IgD-negative memory B cell (primary cell): ENCODE results near the gene LRRC74A. TPM values are rescaled to one million over a fixed set of nuclear protein-coding genes. Genes with fewer than 3 reads are reported as not detected.

Experiments used
- H3K27ac Mint-ChIP-seq, 3 donors: one replicate each; pipeline ENCODE4 v1.8.0; 2020 to 2022; ENCODE audit warnings: mild to moderate bottlenecking in 3 of 3, mixed read lengths in 3 of 3, moderate library complexity in 1 of 3
- H3K27me3 Mint-ChIP-seq: one replicate; pipeline ENCODE4 v1.8.0; 2021; ENCODE audit warnings: mixed read lengths
- H3K36me3 Mint-ChIP-seq: one replicate; pipeline ENCODE4 v1.8.0; 2020; ENCODE audit warnings: mild to moderate bottlenecking, mixed read lengths
- H3K4me1 Mint-ChIP-seq, 3 donors: one replicate each; pipeline ENCODE4 v1.8.0; 2020 to 2022; ENCODE audit warnings: mixed read lengths in 3 of 3, mild to moderate bottlenecking in 1 of 3
- H3K4me3 Mint-ChIP-seq, 4 donors: one replicate each; pipeline ENCODE4 v1.8.0; 2020 to 2022; ENCODE audit warnings: mild to moderate bottlenecking in 4 of 4, mixed read lengths in 4 of 4, moderate library complexity in 3 of 4
- H3K9me3 Mint-ChIP-seq, 3 donors: one replicate each; pipeline ENCODE4 v1.8.0; 2020 to 2021; ENCODE audit warnings: mixed read lengths in 3 of 3, mild to moderate bottlenecking in 1 of 3
- polyA plus RNA-seq: library from polyadenylated mRNA; unstranded; fragments of 300-500 nt; fragmentation: Illumina TruSeq; gene quantifications from one replicate; pipeline ENCODE4 v1.2.3, GENCODE V29; 2021

Gene LRRC74A
- polyA plus RNA-seq, 1 donor from 2014 or later, result not detected

DNA sequence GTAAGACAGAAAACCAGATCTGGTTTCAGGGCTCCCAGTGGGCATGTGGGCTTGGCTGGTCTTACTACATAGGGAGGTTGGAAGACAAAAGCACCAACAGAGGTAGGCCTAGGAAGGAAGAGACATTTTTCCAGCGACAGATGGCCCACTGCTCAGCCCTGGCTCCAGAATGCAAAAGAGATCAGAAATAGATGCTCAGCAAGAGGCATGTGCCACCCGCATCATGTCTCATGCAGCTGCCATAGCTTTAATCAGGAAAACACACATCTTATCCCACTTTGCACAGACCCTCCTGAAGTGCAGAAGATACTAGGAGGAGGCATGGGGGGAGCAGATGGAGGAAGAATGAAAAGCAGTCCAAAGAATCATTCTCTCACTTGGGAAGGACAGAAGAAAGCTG is 39.6 kb upstream of the LRRC74A start:
- Mint-ChIP-seq H3K27me3 (no peaks in the 10 kb centered on the region), H3K4me1 (peaks cover 0 to 5% (median 0%) of the 10 kb centered on the region in 3 donors), H3K27ac (no peak overlapping the region), H3K36me3 (peaks cover 7% of the 10 kb centered on the region), H3K9me3 (no peaks in the 10 kb centered on the region), H3K4me3 (no peak overlapping the region)

DNA sequence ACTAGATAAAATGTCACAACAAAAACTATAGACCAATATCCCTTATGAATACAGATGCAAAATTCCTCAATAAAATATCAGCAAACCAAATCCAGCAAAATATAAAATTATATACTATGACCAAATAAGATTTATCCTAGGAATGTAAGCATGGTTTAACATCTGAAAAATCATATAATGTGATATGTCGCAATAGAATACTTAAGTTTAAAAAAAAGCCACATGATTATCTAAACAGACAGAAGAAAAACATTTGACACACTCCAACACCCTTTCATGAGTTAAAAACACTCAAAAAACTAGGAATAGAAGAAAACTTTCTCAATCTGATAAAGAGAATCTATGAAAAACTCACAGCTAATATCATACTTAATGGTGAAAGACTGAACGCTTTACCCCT is 33.8 kb upstream of the LRRC74A start:
- H3K27ac Mint-ChIP-seq, result no peak overlapping the region
- H3K36me3 Mint-ChIP-seq, result peaks cover 8% of the 10 kb centered on the region
- no peaks in the 10 kb centered on the region for H3K4me1 Mint-ChIP-seq
- H3K27me3 Mint-ChIP-seq, result no peaks in the 10 kb centered on the region
- no peaks in the 10 kb centered on the region for H3K9me3 Mint-ChIP-seq
- H3K4me3 Mint-ChIP-seq, result no peak overlapping the region

DNA sequence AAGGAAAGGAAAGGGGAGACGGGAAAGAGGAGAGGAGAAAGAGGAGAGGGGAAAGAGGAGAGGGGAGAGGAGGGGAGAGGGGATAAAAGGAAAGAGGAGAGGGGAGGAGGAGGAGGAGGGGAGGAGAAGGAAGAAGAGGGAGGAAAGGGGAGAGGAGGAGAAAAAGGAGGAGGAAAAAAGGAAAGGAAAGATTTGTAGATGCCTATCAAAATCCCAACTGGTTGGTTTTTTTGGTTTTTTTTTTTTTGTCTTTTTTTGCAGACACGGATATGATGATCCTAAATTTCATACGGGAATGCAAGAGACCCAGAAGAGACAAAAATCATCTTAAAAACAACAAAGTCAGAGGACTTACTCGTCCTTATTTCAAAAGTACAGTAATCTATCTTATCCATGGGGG is 32.9 kb upstream of the LRRC74A start:
- Mint-ChIP-seq H3K36me3 (peaks cover 8% of the 10 kb centered on the region), H3K9me3 (no peaks in the 10 kb centered on the region), H3K4me3 (no peak overlapping the region), H3K27me3 (no peaks in the 10 kb centered on the region), H3K27ac (no peak overlapping the region), H3K4me1 (no peaks in the 10 kb centered on the region)

DNA sequence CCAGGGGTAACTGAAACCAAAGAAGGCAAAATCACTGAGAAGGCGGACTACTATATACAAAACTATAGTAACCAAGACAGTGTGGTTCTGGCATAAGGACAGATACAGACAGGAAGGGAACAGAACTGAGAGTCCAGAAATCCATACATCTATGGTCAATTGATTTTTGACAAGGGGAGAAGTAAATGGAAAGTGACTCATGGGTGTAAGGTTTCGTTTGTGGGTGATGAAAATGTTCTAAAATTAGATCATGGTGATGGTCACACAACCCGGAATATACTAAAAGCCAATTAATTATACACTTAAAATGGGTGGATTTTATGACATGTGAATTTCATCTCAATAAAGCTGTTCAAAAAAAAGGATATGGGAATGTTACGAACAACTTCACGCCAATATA is 32.3 kb upstream of the LRRC74A start:
- H3K9me3 Mint-ChIP-seq, result no peaks in the 10 kb centered on the region
- H3K36me3 Mint-ChIP-seq, result peaks cover 6% of the 10 kb centered on the region
- no peak overlapping the region for H3K4me3 Mint-ChIP-seq
- H3K4me1 Mint-ChIP-seq, result no peaks in the 10 kb centered on the region
- H3K27ac Mint-ChIP-seq, result no peak overlapping the region
- no peaks in the 10 kb centered on the region for H3K27me3 Mint-ChIP-seq

DNA sequence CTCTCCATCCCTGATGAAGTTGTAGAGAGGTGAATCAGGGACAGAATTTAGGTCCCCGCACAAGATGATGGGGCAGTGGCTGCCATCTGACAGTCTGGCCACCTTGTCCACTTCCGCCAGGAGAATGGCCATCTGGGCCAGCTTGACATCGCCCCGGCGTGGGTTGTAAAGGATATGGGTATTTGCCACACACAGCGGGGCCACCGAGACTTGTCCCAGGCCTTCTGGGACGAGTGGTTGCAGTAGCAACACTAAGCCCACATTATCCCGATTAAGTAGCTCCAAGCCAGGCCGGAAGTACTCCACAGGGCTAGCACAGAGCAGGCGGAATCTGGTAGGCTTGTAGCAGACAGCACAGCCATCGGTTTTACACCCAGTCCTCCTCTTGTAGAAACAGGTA is 19.8 kb upstream of the LRRC74A start:
- Mint-ChIP-seq H3K27ac (no peak overlapping the region), H3K27me3 (no peaks in the 10 kb centered on the region), H3K4me1 (peaks cover 10 to 11% (median 11%) of the 10 kb centered on the region in 3 donors), H3K4me3 (no peak overlapping the region), H3K9me3 (no peaks in the 10 kb centered on the region), H3K36me3 (peaks cover 15% of the 10 kb centered on the region)

DNA sequence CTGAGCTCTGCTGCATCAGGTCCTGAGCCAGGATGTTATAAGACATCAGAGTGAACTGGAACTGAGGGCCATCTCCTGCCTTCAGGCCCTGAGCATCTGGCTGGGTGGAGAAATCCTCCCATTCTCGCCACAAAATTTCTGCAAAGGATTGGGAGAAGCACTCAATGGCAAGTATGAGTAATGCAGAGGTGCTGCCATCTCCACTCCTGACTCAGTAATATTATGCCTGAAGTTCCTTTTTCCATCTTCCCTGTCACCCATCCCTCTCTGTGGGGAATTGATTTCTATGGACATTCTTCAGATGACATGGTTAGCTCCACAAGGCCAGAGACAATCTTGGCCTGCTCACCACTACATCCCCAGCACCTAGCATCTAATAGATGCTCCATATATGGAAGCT is 18.2 kb upstream of the LRRC74A start:
- peaks cover 8% of the 10 kb centered on the region for H3K36me3 Mint-ChIP-seq
- H3K27ac Mint-ChIP-seq, result no peak overlapping the region
- peaks cover 17 to 18% (median 18%) of the 10 kb centered on the region in 3 donors for H3K4me1 Mint-ChIP-seq
- no peak overlapping the region for H3K4me3 Mint-ChIP-seq
- H3K9me3 Mint-ChIP-seq, result no peaks in the 10 kb centered on the region
- H3K27me3 Mint-ChIP-seq, result no peaks in the 10 kb centered on the region

DNA sequence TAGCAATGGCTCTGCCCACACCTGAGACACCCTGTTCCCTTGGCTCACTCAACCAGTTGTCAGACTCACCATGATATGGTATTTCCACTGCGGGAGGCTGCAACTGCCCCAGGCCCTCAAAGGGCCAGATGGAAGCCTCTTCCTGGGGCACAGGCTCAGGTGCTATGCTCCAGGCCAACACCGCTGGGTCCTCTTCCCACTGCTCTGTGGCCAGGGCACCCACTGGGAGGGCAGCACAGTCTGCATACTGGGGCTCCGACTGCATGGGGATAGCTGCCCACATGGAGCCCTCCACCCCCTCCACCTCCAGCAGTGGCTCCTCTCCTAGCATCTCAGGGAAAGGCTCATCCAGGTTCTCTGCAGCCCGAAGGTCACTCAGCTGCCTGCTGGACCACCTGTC is 17.2 kb upstream of the LRRC74A start:
- no peak overlapping the region for H3K27ac Mint-ChIP-seq
- H3K27me3 Mint-ChIP-seq, result no peaks in the 10 kb centered on the region
- no peaks in the 10 kb centered on the region for H3K9me3 Mint-ChIP-seq
- no peak overlapping the region for H3K4me3 Mint-ChIP-seq
- H3K36me3 Mint-ChIP-seq, result peaks cover 5% of the 10 kb centered on the region
- H3K4me1 Mint-ChIP-seq, result peaks cover 20 to 23% (median 21%) of the 10 kb centered on the region in 3 donors

DNA sequence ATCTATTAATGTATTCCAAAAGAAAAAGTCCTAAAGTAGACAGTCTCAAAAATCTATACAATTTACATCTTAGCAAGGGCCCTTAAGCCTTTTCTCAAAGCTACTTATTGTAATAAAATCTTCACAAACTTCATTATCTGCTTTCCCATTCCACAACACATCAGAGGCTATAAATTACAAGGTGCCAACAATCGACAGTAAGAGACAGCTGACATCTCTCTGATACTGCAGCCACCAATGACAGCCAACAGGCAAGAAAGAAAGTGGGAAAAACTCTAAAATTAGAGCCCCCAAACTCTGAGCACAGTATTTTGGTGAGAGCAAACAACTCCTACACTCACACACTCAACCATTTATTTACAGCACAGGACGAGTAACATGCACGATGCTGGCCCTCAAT is 15.7 kb upstream of the LRRC74A start:
- Mint-ChIP-seq H3K27ac (peak overlapping the region in 1 of 3 donors; percentile 90), H3K9me3 (no peaks in the 10 kb centered on the region), H3K4me3 (peak overlapping the region; percentile 87 to 98 (median 94)), H3K36me3 (peaks cover 5% of the 10 kb centered on the region), H3K27me3 (no peaks in the 10 kb centered on the region), H3K4me1 (peaks cover 19 to 23% (median 21%) of the 10 kb centered on the region in 3 donors)

DNA sequence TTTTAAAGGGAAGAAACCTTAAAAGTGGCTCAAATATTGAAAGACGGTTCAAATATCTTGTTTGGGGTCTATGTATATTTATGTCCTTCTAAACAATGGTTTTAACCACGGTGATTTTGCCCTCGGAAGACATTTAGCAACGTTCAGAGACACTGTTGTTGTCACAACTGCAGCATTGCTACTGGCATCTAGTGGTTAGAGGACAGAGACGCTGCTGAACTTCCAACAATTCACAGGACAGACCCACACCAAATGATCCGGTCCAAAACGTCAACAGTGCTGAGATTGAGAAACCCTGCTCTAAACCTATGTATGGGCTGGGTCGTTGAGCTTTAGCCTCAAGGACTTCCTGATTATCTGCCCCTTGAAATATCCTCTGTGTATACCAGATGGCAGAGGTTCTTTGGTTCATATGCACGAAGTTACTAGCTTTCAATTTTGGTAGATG is 15.2 kb upstream of the LRRC74A start:
- Mint-ChIP-seq H3K27me3 (no peaks in the 10 kb centered on the region), H3K36me3 (peaks cover 5% of the 10 kb centered on the region), H3K4me1 (peaks cover 19 to 23% (median 21%) of the 10 kb centered on the region in 3 donors), H3K27ac (peak overlapping the region; percentile 82 to 90 (median 89)), H3K9me3 (no peaks in the 10 kb centered on the region), H3K4me3 (peak overlapping the region; percentile 87 to 98 (median 94))

DNA sequence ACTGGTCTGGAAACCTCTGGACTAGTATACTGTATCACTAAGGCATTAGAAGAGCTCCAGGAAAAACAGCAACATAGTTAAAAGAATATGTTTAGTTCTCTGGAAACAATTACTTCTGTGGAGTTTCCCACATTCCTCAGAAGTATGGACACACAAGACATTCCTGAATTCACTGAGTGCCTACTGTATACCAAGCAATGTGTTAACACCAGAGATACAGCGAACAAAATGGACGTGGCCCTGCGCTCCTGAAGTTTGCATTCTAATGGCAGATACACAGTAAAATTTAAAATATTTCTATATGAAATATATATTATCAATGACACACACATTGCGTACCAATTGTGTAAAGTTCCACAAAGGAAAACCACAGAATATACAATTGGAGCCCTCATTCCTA is 14.6 kb upstream of the LRRC74A start:
- peak overlapping the region; percentile 87 to 98 (median 94) for H3K4me3 Mint-ChIP-seq
- no peaks in the 10 kb centered on the region for H3K9me3 Mint-ChIP-seq
- H3K4me1 Mint-ChIP-seq, result peaks cover 19 to 23% (median 21%) of the 10 kb centered on the region in 3 donors
- H3K27ac Mint-ChIP-seq, result peak overlapping the region; percentile 90 to 97 (median 95)
- no peaks in the 10 kb centered on the region for H3K27me3 Mint-ChIP-seq
- H3K36me3 Mint-ChIP-seq, result peaks cover 5% of the 10 kb centered on the region

DNA sequence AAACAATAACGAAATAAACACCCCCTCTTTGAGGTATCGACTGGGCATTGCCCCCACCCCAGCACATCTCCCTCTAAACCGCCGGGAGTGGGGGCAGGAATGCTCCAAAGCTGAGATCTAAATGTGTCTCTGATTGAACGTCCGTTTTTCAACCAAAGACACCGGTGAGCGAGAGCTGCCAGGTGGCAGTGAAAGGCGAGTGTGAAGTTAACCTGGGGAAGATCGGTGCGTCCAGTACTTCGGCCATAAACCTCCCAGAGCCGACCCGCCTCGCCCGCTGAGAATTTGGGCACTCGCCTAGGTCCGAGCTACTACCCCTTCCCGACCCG is 14.2 kb upstream of the LRRC74A start:
- Mint-ChIP-seq H3K4me1 (peaks cover 19 to 23% (median 21%) of the 10 kb centered on the region in 3 donors), H3K36me3 (peaks cover 5% of the 10 kb centered on the region), H3K4me3 (peak overlapping the region; percentile 87 to 98 (median 94)), H3K27me3 (no peaks in the 10 kb centered on the region), H3K27ac (peak overlapping the region; percentile 90 to 97 (median 95)), H3K9me3 (no peaks in the 10 kb centered on the region)

DNA sequence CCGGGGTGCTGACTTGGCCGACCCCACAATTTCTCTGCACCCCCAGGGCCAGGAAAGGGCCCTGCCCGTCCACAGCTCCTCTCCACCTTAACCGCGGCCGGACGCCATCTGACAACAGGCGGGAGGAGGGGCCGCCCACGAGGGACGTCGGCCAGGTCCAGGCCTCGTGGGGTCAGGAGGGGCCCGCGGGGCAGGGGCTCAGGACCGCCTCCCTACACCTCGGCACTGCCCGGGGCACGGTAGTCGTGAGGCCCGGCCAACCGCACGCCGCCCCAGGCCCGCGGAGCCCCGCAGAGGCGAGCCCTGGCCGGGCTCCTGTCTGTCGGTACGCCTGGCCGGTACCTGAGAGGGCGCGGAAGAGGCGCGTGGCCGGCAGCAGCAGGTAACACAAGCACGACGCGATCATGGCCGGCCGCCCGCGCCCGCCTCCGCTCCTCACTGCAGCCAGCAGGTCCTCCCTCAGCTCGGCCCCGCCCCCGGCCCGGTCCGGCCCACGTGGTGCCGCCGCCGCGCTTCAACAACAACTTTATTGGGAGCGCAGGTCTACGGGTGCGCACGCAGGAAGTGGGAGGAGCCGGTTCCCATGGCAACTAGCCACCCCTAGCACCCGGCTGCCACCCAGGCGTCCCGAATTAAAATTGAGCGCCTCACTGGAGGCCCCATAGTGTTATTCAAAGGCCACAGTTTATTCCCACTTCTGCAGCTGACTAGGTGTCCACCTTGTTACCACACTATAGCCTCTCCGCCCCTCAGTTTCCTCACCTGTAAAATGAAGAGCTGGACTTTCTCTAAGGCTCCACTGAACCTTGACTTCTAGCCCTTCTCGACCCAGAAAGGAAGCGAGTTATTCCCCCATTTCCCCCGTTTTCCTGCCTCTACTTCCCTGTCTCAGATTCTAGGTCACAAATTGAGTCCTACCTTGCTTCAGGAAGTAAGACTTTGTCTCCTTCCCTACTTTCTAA is 13.5 kb upstream of the LRRC74A start, which contains the start of gene ANGEL1:
Gene ANGEL1 (minus strand): TSS at position 461 of the 962 bp plus-strand sequence. CDS start 55 bp downstream, at position 406.
- Mint-ChIP-seq H3K4me1 (peaks cover 19 to 23% (median 21%) of the 10 kb centered on the region in 3 donors), H3K4me3 (peak within 1 kb of the TSS; percentile 87 to 98 (median 94)), H3K36me3 (peaks cover 5% of the 10 kb centered on the region), H3K27me3 (no peaks in the 10 kb centered on the region), H3K27ac (peak within 1 kb of the TSS; percentile 90 to 99 (median 95)), H3K9me3 (no peaks in the 10 kb centered on the region)

DNA sequence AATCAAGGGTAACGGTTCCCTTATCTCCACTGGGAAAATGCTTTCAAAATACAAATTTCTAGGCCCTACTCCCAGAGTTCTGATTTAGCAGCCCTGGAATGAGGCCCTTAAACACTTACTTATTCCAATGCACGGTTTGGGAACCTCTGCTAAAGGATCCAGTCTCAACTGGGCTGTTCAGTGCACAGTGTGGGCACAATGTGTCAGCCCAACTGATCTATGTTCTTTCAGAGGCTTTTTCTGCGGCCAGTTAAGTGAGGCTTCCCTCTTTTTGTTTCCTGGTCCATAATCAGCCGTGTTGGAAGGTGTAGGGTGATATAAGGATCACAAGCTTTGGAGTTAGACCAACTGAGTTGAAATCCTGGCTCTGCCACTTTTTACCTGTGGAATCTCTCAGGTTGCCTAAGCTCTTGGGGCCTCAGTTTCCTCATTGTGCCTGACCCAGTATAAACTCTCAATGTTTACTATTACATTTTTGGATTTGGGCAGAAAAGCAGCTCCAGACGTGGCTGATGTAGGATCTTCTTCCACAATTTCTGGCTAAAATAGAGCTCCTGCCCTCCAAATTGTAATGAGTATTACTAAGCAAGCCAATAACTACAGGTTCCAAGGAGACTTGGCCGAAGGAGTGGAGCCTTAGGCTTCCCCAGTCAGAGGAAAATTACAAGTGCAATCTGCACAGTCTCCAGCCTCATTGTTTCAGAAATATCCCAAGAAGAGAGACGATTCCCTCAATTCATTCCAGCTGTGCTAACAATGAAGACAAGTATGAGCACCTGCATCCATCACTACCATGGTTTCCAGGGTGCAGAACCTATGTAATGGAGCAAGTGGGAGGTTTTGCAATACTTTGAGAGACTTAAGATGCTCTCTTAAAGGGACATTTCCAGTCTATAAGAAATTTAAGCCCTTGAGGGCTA is 11.2 kb upstream of the LRRC74A start:
- peaks cover 2% of the 10 kb centered on the region for H3K27me3 Mint-ChIP-seq
- peaks cover 19 to 23% (median 21%) of the 10 kb centered on the region in 3 donors for H3K4me1 Mint-ChIP-seq
- no peaks in the 10 kb centered on the region for H3K9me3 Mint-ChIP-seq
- peak overlapping the region in 1 of 3 donors; percentile 90 for H3K27ac Mint-ChIP-seq
- H3K36me3 Mint-ChIP-seq, result no peaks in the 10 kb centered on the region
- peak overlapping the region in 2 of 4 donors; percentile 10 to 39 for H3K4me3 Mint-ChIP-seq

DNA sequence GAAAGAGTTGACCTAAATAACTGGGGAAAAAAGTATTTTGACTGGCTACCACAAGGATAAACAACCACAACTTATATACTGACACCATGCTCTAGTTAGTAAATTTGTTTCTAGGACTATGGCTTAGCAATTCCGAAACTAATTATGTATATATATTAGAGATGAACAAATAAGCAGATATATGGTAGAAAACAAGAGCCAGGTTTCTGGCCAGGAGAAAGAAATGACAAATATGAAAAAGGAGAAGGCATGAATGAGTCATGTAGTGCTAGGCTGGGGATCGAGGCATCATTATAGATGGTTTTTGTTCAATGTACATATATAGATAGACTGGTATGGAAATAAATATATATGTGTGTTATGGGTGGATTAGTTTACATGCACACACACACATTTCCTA is 5.5 kb upstream of the LRRC74A start:
- H3K36me3 Mint-ChIP-seq, result peaks cover 2% of the 10 kb centered on the region
- H3K4me1 Mint-ChIP-seq, result no peaks in the 10 kb centered on the region
- H3K9me3 Mint-ChIP-seq, result peaks cover 0 to 2% (median 0%) of the 10 kb centered on the region in 3 donors
- no peak overlapping the region for H3K27ac Mint-ChIP-seq
- no peak overlapping the region for H3K4me3 Mint-ChIP-seq
- H3K27me3 Mint-ChIP-seq, result peaks cover 13% of the 10 kb centered on the region
